ENCODE results near the gene RIPK4. TPM values are rescaled to one million over a fixed set of nuclear protein-coding genes. Genes with fewer than 3 reads are reported as not detected.

The RIPK4 gene
- polyA plus RNA-seq, 3 donors = 0.05 to 0.09 TPM; not detected in 1

DNA sequence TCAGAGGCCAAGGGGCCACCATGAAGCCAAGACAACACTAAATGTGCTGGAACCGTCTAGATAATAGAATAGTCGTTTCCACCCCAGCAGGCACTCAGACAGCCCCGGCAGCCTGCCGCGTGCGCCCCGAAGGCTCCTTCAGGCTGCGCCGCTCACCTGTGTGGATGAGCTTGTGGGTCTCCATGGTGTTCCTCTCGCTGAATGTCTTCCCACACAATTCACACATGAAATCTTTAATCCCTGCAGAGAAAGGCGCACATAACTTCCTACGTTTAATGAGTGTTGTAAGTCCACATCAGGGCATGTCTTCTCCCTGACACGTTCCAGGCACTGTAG is 43.7 kb upstream of the RIPK4 start:
- H3K4me2 ChIP-seq (replicated peaks; ENCODE audit: extremely low read depth, low read length, poor library complexity, severe bottlenecking) = no peak overlapping the region
- WGBS (ENCODE audit: insufficient coverage) = 100% methylated on average over 1 of the region's 13 CpGs
- Mint-ChIP-seq H3K4me3 (no peak overlapping the region), H3K4me1 (no peaks in the 10 kb centered on the region), H3K27ac (peak overlapping the region in 1 of 7 donors; percentile 44), H3K36me3 (peaks cover 55 to 71% of the 10 kb centered on the region in 2 donors), H3K9me3 (peaks cover 0 to 6% (median 3%) of the 10 kb centered on the region in 7 donors), H3K27me3 (ENCODE audit: low read depth in 3 of 3) (peaks cover 0 to 3% (median 0%) of the 10 kb centered on the region in 3 donors)
- H3K9ac ChIP-seq (ENCODE audit: insufficient read depth, low read length, poor library complexity, severe bottlenecking) = no peak overlapping the region
- no peaks in the 10 kb centered on the region for H3K27me3 ChIP-seq (ENCODE audit: control insufficient read depth in 2 of 2, insufficient read depth in 2 of 2, low read length in 2 of 2)
- intact Hi-C loops (cut with micrococcal nuclease) = loop anchor here in 1 of 2 donors (10.0 kb wide), 1 partner anchor 654 kb away; no protein-coding TSS in a partner anchor
- H2AFZ ChIP-seq (ENCODE audit: insufficient read depth, low read depth, low read length, poor library complexity, severe bottlenecking) = no peak overlapping the region
- TF ChIP-seq, protein P1, sequence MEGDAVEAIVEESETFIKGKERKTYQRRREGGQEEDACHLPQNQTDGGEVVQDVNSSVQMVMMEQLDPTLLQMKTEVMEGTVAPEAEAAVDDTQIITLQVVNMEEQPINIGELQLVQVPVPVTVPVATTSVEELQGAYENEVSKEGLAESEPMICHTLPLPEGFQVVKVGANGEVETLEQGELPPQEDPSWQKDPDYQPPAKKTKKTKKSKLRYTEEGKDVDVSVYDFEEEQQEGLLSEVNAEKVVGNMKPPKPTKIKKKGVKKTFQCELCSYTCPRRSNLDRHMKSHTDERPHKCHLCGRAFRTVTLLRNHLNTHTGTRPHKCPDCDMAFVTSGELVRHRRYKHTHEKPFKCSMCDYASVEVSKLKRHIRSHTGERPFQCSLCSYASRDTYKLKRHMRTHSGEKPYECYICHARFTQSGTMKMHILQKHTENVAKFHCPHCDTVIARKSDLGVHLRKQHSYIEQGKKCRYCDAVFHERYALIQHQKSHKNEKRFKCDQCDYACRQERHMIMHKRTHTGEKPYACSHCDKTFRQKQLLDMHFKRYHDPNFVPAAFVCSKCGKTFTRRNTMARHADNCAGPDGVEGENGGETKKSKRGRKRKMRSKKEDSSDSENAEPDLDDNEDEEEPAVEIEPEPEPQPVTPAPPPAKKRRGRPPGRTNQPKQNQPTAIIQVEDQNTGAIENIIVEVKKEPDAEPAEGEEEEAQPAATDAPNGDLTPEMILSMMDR (IDR thresholded peaks at IDR 0.05) = no peak
- no peak overlapping the region for H3K4me3 ChIP-seq (replicated peaks in 1 of 3; ENCODE audit: low read depth in 2 of 3, low read length in 3 of 3)
- DNase-seq = no peak
- peaks cover 24 to 57% of the 10 kb centered on the region in 2 donors for H3K36me3 ChIP-seq (replicated peaks in 1 of 2; ENCODE audit: control insufficient read depth in 1 of 2, insufficient read depth in 2 of 2, low read length in 2 of 2)
- H4K20me1 ChIP-seq (ENCODE audit: insufficient read depth, low read length) = no peaks in the 10 kb centered on the region
- no peaks in the 10 kb centered on the region for H3K9me3 ChIP-seq (replicated peaks in 1 of 2; ENCODE audit: control insufficient read depth in 1 of 2, insufficient read depth in 1 of 2, low read length in 2 of 2)
- no peaks in the 10 kb centered on the region for H3K4me1 ChIP-seq (ENCODE audit: control insufficient read depth in 1 of 2, insufficient read depth in 2 of 2, low read length in 2 of 2)
- H3K27ac ChIP-seq (ENCODE audit: low read depth in 1 of 2, low read length in 2 of 2) = no peak overlapping the region
- H3K79me2 ChIP-seq (ENCODE audit: insufficient read depth, low read length) = no peaks in the 10 kb centered on the region

DNA sequence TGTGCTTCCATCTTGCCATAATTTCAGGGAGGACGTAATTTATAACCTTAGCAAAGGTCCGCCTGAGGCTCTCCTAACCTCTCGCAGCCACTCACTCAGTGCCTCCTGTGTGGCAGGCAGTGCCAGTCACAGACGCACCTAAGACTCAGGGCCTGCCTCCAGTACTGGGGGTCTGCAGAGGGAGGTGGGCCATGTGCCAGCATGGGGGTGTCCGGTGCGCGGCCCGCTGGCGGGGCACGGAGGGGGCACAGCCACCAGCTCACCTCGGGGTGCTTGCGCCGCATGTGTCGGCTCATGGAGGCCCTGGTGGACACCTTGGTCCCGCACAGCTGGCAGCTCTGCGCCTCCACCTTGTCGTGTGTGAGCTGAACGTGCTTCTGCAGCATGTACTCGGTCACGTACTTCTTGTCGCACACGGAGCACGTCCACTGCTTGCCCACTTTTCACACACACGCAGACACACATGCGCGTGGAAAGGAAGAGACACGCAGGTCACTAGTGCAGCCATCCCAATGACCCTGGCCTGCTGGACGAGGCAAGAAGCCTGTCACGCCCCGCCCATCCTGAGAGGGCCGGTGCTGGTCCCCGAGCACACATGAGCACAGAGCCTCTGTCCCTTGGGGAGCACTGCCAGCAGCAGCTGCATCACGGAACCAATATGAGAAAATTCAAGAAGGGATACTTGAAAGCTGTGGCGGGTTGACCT is 43.2 kb upstream of the RIPK4 start:
- intact Hi-C loops (cut with micrococcal nuclease) = loop anchor here in 1 of 2 donors (10.0 kb wide), 1 partner anchor 655 kb away; no protein-coding TSS in a partner anchor
- WGBS (ENCODE audit: insufficient coverage) = 97% methylated on average over 32 of the region's 34 CpGs

More for the DNA sequence above, 43.2 kb upstream of the RIPK4 start:
- H3K9ac ChIP-seq (ENCODE audit: insufficient read depth, low read length, poor library complexity, severe bottlenecking) = no peak overlapping the region
- H3K27me3 ChIP-seq (ENCODE audit: control insufficient read depth in 2 of 2, insufficient read depth in 2 of 2, low read length in 2 of 2) = no peaks in the 10 kb centered on the region
- no peaks in the 10 kb centered on the region for H3K9me3 ChIP-seq (replicated peaks in 1 of 2; ENCODE audit: control insufficient read depth in 1 of 2, insufficient read depth in 1 of 2, low read length in 2 of 2)
- peaks cover 0 to 3% (median under 1%) of the 10 kb centered on the region in 3 donors for H3K27me3 Mint-ChIP-seq (ENCODE audit: low read depth in 3 of 3)
- no peak for DNase-seq
- H3K4me1 ChIP-seq (ENCODE audit: control insufficient read depth in 1 of 2, insufficient read depth in 2 of 2, low read length in 2 of 2) = no peaks in the 10 kb centered on the region
- H2AFZ ChIP-seq (ENCODE audit: insufficient read depth, low read depth, low read length, poor library complexity, severe bottlenecking) = no peak overlapping the region
- H3K27ac ChIP-seq (ENCODE audit: low read depth in 1 of 2, low read length in 2 of 2) = no peak overlapping the region
- H3K4me1 Mint-ChIP-seq = no peaks in the 10 kb centered on the region
- TF ChIP-seq, protein P1 (IDR thresholded peaks at IDR 0.05) = no peak
- H3K36me3 ChIP-seq (replicated peaks in 1 of 2; ENCODE audit: control insufficient read depth in 1 of 2, insufficient read depth in 2 of 2, low read length in 2 of 2) = peaks cover 20 to 57% of the 10 kb centered on the region in 2 donors
- H3K4me2 ChIP-seq (replicated peaks; ENCODE audit: extremely low read depth, low read length, poor library complexity, severe bottlenecking) = no peak overlapping the region
- H3K36me3 Mint-ChIP-seq = peaks cover 53 to 66% of the 10 kb centered on the region in 2 donors
- H3K9me3 Mint-ChIP-seq = peaks cover 0 to 6% (median 3%) of the 10 kb centered on the region in 7 donors
- no peak overlapping the region for H3K4me3 ChIP-seq (replicated peaks in 1 of 3; ENCODE audit: low read depth in 2 of 3, low read length in 3 of 3)
- no peak overlapping the region for H3K4me3 Mint-ChIP-seq
- no peaks in the 10 kb centered on the region for H4K20me1 ChIP-seq (ENCODE audit: insufficient read depth, low read length)
- no peak overlapping the region for H3K27ac Mint-ChIP-seq
- no peaks in the 10 kb centered on the region for H3K79me2 ChIP-seq (ENCODE audit: insufficient read depth, low read length)
